Fibroblast of lung (primary cell): ENCODE results near the gene TENT5C.

Experiments used
- EZH2 ChIP-seq: IDR thresholded peaks from 2 replicates; pipeline ENCODE4 v1.5.1; 2012; ENCODE audit warnings: low read length, control low read depth, mild to moderate bottlenecking; ENCODE audit errors: missing control alignments
- TF ChIP-seq, protein P1 (sequence below), 2 donors: IDR thresholded peaks in 1 of 2; conservative IDR thresholded peaks in 1 of 2; 1 replicate in 1 of 2; 2 replicates in 1 of 2; pipeline ENCODE4 v1.5.1; 2011 to 2012; ENCODE audit warnings: low read length in 2 of 2, control low read depth in 1 of 2, inconsistent platforms in 1 of 2, low read depth in 1 of 2, mild to moderate bottlenecking in 1 of 2

DNA sequence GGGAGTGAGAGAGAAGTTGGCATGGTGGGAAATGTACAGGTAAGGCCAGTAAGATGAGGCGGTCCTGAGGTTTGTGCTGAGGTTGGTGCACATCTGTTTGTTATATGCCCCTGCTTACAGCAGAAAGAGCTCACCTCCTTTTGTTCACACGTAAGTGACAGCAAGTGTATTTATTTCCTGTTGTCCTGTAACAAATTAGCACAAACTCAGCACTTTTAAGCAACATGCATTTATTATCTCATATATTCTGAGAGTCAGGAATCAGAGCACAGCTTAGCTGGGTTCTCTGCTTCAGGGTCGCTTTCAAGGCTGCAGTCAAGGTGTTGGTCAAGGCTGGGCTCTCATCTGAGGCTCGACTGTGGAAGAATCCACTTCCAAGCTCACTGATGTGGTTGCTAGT is 45.8 kb downstream of the TENT5C start:
- TF ChIP-seq, protein P1, sequence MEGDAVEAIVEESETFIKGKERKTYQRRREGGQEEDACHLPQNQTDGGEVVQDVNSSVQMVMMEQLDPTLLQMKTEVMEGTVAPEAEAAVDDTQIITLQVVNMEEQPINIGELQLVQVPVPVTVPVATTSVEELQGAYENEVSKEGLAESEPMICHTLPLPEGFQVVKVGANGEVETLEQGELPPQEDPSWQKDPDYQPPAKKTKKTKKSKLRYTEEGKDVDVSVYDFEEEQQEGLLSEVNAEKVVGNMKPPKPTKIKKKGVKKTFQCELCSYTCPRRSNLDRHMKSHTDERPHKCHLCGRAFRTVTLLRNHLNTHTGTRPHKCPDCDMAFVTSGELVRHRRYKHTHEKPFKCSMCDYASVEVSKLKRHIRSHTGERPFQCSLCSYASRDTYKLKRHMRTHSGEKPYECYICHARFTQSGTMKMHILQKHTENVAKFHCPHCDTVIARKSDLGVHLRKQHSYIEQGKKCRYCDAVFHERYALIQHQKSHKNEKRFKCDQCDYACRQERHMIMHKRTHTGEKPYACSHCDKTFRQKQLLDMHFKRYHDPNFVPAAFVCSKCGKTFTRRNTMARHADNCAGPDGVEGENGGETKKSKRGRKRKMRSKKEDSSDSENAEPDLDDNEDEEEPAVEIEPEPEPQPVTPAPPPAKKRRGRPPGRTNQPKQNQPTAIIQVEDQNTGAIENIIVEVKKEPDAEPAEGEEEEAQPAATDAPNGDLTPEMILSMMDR (conservative IDR thresholded peaks at IDR 0.05 in 1 of 2, IDR thresholded peaks at IDR 0.05 in 1 of 2; ENCODE audit: low read depth in 1 of 2, low read length in 2 of 2) = no peak
- TF ChIP-seq EZH2 = no peak
